Measurements from ENCODE around the gene SPPL2C. TPM values are rescaled to one million over a fixed set of nuclear protein-coding genes. Genes with fewer than 3 reads are reported as not detected.

SPPL2C gene
- total and polyA plus RNA-seq, 2 of the 8 experiments (the other 6 are each of a cell fraction or from before 2014, with no cell fraction given) = not detected

- TF ChIP-seq RFX5 (IDR thresholded peaks at IDR 0.05; ENCODE audit: borderline replicate concordance, low read depth, low read length) = no peak
Observed at GRCh38 chr17:45855691-45856336, 11.1 kb downstream of the SPPL2C start (continued).

All from H1 (cell line).